Ectodermal cell (in vitro differentiated cells): ENCODE data around the gene DCC.

Source experiments
- H3K27ac ChIP-seq: 2 replicates; pipeline ENCODE4 v1.7.0; 2013; ENCODE audit warnings: mild to moderate bottlenecking, low read depth, low read length; ENCODE audit not compliant: insufficient read depth, poor library complexity, severe bottlenecking
- H3K27me3 ChIP-seq: 2 replicates; pipeline ENCODE4 v1.7.0; 2013; ENCODE audit warnings: mild to moderate bottlenecking, low read length; ENCODE audit not compliant: insufficient read depth, control insufficient read depth, poor library complexity, severe bottlenecking
- H3K36me3 ChIP-seq: one replicate; pipeline ENCODE4 v1.7.0; 2013; ENCODE audit warnings: low read length; ENCODE audit not compliant: control insufficient read depth, insufficient read depth
- H3K4me1 ChIP-seq: one replicate; pipeline ENCODE4 v1.7.0; 2013; ENCODE audit warnings: low read length; ENCODE audit not compliant: control insufficient read depth, insufficient read depth
- H3K4me3 ChIP-seq: 2 replicates; pipeline ENCODE4 v1.7.0; 2013; ENCODE audit warnings: low read depth, low read length, control low read depth; ENCODE audit not compliant: insufficient read depth
- H3K9me3 ChIP-seq: 2 replicates; pipeline ENCODE4 v1.7.0; 2013; ENCODE audit warnings: mild to moderate bottlenecking, low read length, moderate library complexity; ENCODE audit not compliant: control insufficient read depth
- WGBS, 2 experiments: methylation state at CpG; one replicate each; pipeline ENCODE4 v1.1.7; 2013; ENCODE audit warnings: missing lambda C conversion rate in 2 of 2; 5-methylcytosine and 5-hydroxymethylcytosine counted together

DCC gene

GRCh38 chr18:52691841-52692240, 351.8 kb downstream of the DCC start:
- Histone ChIP-seq H3K27me3 (no peaks in the 10 kb centered on the region), H3K27ac (no peak overlapping the region), H3K9me3 (no peaks in the 10 kb centered on the region), H3K4me3 (no peak overlapping the region), H3K4me1 (no peaks in the 10 kb centered on the region), H3K36me3 (no peaks in the 10 kb centered on the region)

DNA sequence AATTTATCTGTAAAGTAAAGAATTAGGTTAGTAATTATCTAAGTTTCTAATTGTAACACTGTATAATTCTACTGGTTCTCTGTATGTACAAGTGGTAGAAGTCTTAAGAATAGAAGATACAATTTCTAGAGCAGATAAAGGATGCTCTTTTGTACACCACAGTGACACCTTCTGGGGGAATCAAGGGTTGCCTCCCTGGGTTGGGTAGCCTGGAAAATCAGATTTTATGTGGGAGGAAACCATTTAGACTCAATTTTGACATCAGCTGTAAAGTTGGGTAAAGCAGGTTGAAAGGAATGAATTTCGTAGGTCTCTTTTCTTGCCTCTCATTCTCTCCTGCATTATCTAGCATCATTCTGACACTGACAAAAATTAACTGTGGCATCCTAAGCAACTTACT, 354.8 kb downstream of the DCC start:
- Histone ChIP-seq H3K36me3 (no peaks in the 10 kb centered on the region), H3K9me3 (no peaks in the 10 kb centered on the region), H3K27ac (no peak overlapping the region), H3K4me1 (no peaks in the 10 kb centered on the region), H3K4me3 (no peak overlapping the region), H3K27me3 (no peaks in the 10 kb centered on the region)
- WGBS, 2 experiments, result 73 to 100% methylated on average over 1 of the region's 1 CpG

- no peaks in the 10 kb centered on the region for H3K4me1 ChIP-seq
- H3K4me3 ChIP-seq, result no peak overlapping the region
- H3K27ac ChIP-seq, result no peak overlapping the region
- H3K9me3 ChIP-seq, result no peaks in the 10 kb centered on the region
- no peaks in the 10 kb centered on the region for H3K27me3 ChIP-seq
- 85% methylated on average over 9 of the region's 9 CpGs for WGBS, 2 experiments
- H3K36me3 ChIP-seq, result no peaks in the 10 kb centered on the region
Measured at GRCh38 chr18:52700116-52700515, 360.1 kb downstream of the DCC start.

GRCh38 chr18:52700816-52701215, 360.8 kb downstream of the DCC start:
- Histone ChIP-seq H3K27me3 (no peaks in the 10 kb centered on the region), H3K9me3 (no peaks in the 10 kb centered on the region), H3K4me3 (no peak overlapping the region), H3K27ac (no peak overlapping the region), H3K4me1 (no peaks in the 10 kb centered on the region), H3K36me3 (no peaks in the 10 kb centered on the region)
- WGBS, 2 experiments, result 94 to 100% methylated on average over 1 to 2 of the region's 2 CpGs

- WGBS, 2 experiments, result 95 to 100% methylated on average over 4 of the region's 5 CpGs
- H3K4me1 ChIP-seq, result no peaks in the 10 kb centered on the region
- H3K9me3 ChIP-seq, result no peaks in the 10 kb centered on the region
- H3K27ac ChIP-seq, result no peak overlapping the region
- H3K27me3 ChIP-seq, result no peaks in the 10 kb centered on the region
- H3K36me3 ChIP-seq, result no peaks in the 10 kb centered on the region
- no peak overlapping the region for H3K4me3 ChIP-seq
Measured at GRCh38 chr18:52701219-52701935, 361.4 kb downstream of the DCC start.

- H3K27me3 ChIP-seq, result no peaks in the 10 kb centered on the region
- H3K27ac ChIP-seq, result no peak overlapping the region
- no peak overlapping the region for H3K4me3 ChIP-seq
- no peaks in the 10 kb centered on the region for H3K4me1 ChIP-seq
- H3K36me3 ChIP-seq, result no peaks in the 10 kb centered on the region
- WGBS, 2 experiments, result 87 to 96% methylated on average over 4 of the region's 4 CpGs
- H3K9me3 ChIP-seq, result no peaks in the 10 kb centered on the region
Measured at GRCh38 chr18:52715421-52715820, 375.4 kb downstream of the DCC start.

GRCh38 chr18:52715991-52716390, 376.0 kb downstream of the DCC start:
- WGBS, 2 experiments, result 90% methylated on average over 7 of the region's 7 CpGs
- H3K4me3 ChIP-seq, result no peak overlapping the region
- no peaks in the 10 kb centered on the region for H3K36me3 ChIP-seq
- H3K4me1 ChIP-seq, result no peaks in the 10 kb centered on the region
- no peaks in the 10 kb centered on the region for H3K27me3 ChIP-seq
- H3K9me3 ChIP-seq, result no peaks in the 10 kb centered on the region
- no peak overlapping the region for H3K27ac ChIP-seq

DNA sequence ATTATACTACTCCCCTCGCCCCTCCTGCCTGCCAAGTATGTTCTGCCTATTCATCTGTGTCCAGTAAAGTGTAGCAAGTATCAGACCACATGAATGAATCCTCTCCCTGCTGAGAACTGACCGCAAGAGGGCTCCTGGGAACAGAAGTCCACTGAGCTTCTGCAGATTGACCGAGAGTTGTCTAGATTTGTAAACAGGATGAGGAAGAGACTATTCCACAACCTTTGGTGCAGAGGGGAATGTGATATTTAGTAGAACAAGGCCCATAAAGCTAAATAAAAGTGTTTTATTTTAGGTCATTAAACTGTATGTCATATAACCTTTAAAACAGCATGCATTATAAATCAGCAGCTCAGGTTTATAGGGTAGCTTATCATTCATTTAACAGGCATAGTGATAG, 377.0 kb downstream of the DCC start:
- no peaks in the 10 kb centered on the region for H3K4me1 ChIP-seq
- WGBS, 2 experiments, result 89 to 93% methylated on average over 3 of the region's 3 CpGs
- no peaks in the 10 kb centered on the region for H3K9me3 ChIP-seq
- H3K27ac ChIP-seq, result no peak overlapping the region
- no peaks in the 10 kb centered on the region for H3K36me3 ChIP-seq
- no peak overlapping the region for H3K4me3 ChIP-seq
- no peaks in the 10 kb centered on the region for H3K27me3 ChIP-seq

GRCh38 chr18:52722904-52723303, 382.9 kb downstream of the DCC start:
- no peaks in the 10 kb centered on the region for H3K27me3 ChIP-seq
- 68 to 86% methylated on average over 1 to 3 of the region's 3 CpGs for whole genome bisulfite sequencing, 2 experiments
- H3K4me1 ChIP-seq, result no peaks in the 10 kb centered on the region
- H3K27ac ChIP-seq, result no peak overlapping the region
- no peaks in the 10 kb centered on the region for H3K9me3 ChIP-seq
- no peaks in the 10 kb centered on the region for H3K36me3 ChIP-seq
- no peak overlapping the region for H3K4me3 ChIP-seq

DNA sequence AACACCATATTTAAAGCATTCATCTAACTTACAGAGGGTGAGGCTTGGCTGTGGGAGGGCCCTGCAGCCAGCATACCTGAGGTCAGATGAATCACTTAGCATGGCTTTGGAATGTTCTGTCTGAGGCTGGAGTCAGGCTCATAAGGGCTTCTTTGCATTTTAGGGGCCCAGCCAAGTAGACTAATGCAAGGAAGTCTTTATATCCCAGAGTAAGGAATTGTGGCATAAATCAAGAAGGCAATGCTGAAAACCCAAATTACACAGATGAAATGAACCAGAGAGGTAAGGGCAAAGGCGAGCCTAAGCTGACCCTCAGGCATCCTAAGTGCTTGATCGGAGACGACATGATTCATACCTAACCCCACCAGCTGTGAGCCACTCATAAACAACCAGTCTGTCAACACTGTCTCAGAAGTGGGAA, 383.6 kb downstream of the DCC start:
- Histone ChIP-seq H3K4me1 (no peaks in the 10 kb centered on the region), H3K27me3 (no peaks in the 10 kb centered on the region), H3K36me3 (no peaks in the 10 kb centered on the region), H3K9me3 (no peaks in the 10 kb centered on the region), H3K4me3 (no peak overlapping the region), H3K27ac (no peak overlapping the region)
- WGBS, 2 experiments, result 94 to 98% methylated on average over 3 of the region's 3 CpGs
